GM19468 (cell line): ENCODE data around the gene BICRA.

Experiments used
- ATAC-seq: cut with Tn5 transposase; IDR thresholded peaks from one replicate; pipeline ENCODE4 v1.9.1; 2021; ENCODE audit warnings: mild to moderate bottlenecking, moderate library complexity, moderate number of reproducible peaks; ENCODE audit not compliant: unreplicated experiment; ENCODE audit errors: extremely low read depth

BICRA gene

DNA sequence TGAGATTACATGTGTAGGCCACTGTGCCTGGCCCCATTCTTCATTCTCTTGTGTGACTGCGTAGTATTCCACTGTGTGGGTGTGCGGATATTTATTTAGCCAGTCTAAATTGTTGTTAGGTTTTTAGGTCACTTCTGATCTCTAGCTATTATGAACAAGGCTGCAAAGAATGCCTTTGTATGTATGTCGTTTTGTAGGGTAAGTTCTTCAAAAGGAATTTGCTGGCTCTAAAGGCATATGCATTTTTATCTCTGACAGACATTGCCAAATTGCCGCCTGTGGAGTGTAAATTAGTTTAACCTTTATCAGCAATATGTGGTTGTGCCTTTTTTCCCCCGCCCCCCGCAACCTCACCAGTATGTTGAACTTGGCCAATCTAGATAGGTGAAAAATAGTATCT is 74.0 kb downstream of the BICRA start:
- no peak for ATAC-seq

GRCh38 chr19:47686679-47687450 is 77.9 kb downstream of the BICRA start:
- ATAC-seq = no peak

GRCh38 chr19:47687906-47688305 is 79.0 kb downstream of the BICRA start:
- no peak for ATAC-seq

GRCh38 chr19:47691090-47691489 is 82.2 kb downstream of the BICRA start:
- no peak for ATAC-seq

GRCh38 chr19:47691782-47692181 is 82.8 kb downstream of the BICRA start:
- ATAC-seq = no peak

DNA sequence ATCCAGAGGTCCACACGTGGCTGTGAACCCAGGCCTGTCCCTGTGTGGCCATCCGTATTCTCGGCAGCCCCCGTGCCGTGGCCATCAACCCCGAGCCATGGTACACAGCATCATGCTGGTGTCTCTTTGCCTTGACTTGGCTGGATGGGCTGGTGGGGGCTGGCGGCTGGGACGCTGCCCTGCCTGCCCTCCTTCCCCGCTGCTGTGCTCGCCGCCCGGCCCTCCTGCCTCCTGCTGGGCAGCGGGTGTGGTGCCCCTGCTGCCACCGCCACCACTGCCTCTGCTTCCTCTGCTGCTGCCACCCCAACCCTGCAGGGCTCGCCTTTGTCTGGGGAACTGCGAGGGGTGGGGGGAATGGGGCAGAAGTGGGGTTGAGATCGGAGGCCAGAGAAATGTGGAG is 84.6 kb downstream of the BICRA start:
- ATAC-seq = no peak

- no peak for ATAC-seq
Observed at GRCh38 chr19:47693903-47694302, 85.0 kb downstream of the BICRA start.

DNA sequence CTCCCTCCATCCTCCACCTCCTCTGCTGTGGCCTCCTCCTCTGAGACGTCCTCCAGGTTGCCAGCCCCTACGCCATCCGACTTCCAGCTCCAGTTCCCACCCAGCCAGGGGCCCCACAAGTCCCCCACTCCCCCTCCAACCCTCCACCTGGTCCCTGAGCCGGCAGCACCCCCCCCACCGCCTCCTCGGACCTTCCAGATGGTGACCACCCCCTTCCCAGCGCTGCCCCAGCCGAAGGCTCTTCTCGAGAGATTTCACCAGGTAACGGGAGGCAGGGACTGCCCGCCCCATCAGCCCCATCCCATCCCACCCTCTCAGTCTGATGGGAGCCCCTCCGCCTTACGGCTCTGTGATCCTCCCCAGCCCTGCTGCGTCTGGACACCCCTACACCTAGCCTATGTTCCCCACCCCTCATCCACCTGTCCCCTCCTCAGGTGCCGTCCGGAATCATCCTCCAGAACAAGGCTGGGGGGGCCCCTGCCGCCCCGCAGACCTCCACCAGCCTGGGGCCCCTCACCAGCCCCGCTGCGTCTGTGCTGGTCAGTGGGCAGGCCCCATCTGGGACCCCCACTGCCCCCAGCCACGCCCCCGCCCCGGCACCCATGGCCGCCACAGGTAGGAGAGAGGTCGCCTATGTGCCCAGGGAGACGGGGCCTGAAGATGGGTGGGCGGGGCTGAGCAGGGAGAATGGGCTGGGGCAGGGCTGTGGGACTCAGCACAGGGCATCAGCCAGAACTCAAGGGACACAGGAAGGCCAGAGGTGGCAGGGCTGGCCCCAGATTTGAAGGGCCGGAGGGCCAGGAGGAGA is 85.7 kb downstream of the BICRA start:
- no peak for ATAC-seq

- no peak for ATAC-seq
Observed at GRCh38 chr19:47695533-47696262, 86.8 kb downstream of the BICRA start.

DNA sequence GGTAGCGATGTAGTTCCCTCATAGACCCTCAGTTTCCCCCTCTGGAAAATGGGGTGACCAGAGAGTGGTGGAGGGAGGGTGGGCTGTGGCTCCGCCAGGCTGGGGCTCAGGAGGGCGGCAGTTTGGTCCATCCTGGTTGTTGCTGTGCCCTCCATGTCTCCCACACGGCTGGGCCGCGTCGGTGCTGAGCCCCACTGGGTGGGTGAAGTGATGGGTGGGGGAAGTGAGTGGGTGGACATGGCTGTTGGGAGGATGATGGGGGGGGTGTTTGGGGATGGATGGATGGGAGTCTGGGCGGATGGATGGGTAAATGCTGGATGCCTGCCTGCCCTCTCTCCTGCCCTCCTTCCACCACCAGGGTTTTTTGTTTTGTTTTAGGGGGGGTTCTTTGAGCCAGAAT is 87.7 kb downstream of the BICRA start:
- no peak for ATAC-seq

DNA sequence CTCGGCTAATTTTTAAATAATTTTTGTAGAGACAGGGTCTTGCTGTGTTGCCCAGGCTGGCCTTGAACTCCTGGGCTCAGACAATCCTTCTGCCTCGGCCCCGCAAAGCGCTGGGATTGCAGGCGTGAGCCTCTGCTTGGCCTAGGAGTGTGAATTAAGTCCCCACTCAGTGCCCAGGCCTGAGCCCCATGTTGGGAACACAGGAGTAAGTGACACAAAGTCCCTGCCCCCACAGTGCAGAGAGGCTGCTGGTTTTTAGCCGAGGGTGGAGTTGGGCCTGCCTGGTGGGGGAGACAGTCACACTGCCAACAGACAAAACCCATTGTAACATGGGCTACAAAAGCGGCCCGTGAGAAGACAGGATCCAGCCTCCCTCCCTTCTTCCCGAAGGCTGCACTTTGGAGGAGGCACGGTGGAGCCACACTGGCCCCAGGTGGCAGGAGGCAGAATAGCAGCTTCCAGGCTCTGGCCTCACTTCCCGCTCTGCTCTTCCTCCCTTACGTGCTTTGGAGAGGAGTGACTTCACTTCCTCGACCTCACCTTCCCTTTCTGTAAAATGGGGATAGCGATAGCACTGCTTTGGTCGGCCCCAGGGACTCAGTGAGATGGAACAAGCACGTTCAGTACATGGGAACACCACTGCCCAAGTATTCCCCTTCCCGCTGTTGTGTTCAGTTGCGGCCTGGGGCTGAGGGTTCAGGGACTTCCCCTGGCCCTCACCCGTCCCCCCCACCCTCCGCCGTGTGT is 89.1 kb downstream of the BICRA start:
- ATAC-seq = no peak

- ATAC-seq = no peak
Observed at GRCh38 chr19:47698631-47699359, 89.9 kb downstream of the BICRA start.

- no peak for ATAC-seq
Observed at GRCh38 chr19:47699360-47699917, 90.5 kb downstream of the BICRA start.

DNA sequence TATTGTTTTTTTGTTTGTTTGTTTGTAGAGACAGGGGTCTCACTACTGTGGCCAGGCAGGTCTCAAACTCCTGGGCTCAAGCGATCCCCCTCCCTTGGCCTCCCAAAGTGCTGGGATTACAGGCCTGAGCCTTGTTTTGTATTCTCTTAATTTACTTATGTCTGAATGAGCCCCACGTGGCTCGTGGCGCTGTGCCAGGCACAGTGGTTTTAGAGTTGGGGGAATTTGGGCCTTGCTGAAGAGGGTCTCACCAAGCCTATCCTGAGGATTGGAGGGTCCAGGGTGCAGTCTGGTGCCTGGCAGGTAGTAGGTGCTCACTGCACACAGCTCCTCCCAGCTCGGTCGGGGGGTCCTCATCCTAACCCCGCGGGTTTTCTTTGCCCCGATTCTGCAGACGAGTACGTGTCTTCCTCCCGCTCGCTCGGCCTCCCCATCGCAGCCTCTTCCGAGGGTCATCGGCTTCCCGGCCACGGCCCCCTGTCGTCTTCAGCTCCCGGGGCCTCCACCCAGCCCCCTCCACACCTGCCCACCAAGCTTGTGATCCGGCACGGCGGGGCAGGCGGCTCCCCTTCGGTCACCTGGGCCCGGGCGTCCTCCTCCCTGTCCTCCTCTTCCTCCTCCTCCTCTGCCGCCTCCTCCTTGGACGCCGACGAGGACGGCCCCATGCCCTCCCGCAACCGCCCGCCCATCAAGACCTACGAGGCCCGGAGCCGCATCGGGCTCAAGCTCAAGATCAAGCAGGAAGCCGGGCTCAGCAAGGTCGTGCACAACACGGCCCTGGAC is 92.2 kb downstream of the BICRA start:
- no peak for ATAC-seq

GRCh38 chr19:47701717-47702552 is 93.0 kb downstream of the BICRA start:
- ATAC-seq = no peak

GRCh38 chr19:47702671-47703070 is 93.7 kb downstream of the BICRA start:
- ATAC-seq = no peak

DNA sequence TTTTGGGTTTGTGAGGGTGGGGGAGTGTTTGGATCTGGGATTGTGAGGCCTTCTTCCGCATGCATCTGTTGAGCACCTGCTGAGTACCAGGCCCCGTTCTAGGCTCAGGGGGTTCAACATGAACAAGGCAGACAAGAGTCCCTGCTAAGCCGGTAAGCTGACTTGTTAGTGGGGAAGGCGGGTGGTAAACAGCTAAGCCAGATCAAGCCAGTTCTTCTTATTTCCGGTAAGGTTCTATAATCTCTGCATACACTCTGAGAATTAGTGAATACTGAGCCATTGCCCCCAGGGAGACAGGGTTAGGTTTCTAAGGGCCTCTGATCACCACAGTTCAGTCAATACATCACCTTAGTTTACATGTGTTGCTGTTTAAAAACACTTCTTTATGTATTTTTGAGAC is 94.4 kb downstream of the BICRA start:
- no peak for ATAC-seq

GRCh38 chr19:47704024-47704423 is 95.1 kb downstream of the BICRA start:
- no peak for ATAC-seq
